Endothelial cell of umbilical vein (primary cell): ENCODE results near the gene RAB17. TPM values are rescaled to one million over a fixed set of nuclear protein-coding genes. Genes with fewer than 3 reads are reported as not detected.

Experiments used
- BruUV-seq: library from RNA; stranded (reverse); fragments of 400-500 nt; replicated peaks from 2 replicates; lab custom pipeline; 2021; lab: Mats Ljungman, UMichigan
- CTCF ChIA-PET: fragments of 300-600, 350-600 bp; sonication (Branson Sonifier 250); formaldehyde crosslinking; loops from one replicate; lab custom pipeline; 2021; ENCODE audit warnings: antibody characterized with exemption, inconsistent platforms; lab: Charles Lee
- POLR2A ChIA-PET: fragments of 300-600, 350-600 bp; sonication (Branson Sonifier 250); formaldehyde crosslinking; loops from one replicate; lab custom pipeline; 2021; ENCODE audit warnings: antibody characterized with exemption, inconsistent platforms; lab: Charles Lee
- DNase-seq: peaks from one replicate; pipeline ENCODE4 v3.0.0-alpha.2; 2011; ENCODE audit warnings: low read depth, low spot score
- FAIRE-seq: peaks from 2 replicates; lab custom pipeline; 2011; peaks lifted over from hg19 to GRCh38; lab: Jason Lieb, UNC
- H2AFZ ChIP-seq: 2 replicates; pipeline ENCODE4 v1.6.0; 2012; ENCODE audit warnings: low read depth, low read length, control low read depth, inconsistent platforms
- H3K27ac ChIP-seq: 2 replicates; pipeline ENCODE4 v1.5.1; 2011; ENCODE audit warnings: low read depth, mild to moderate bottlenecking, control low read depth, low read length, moderate library complexity; ENCODE audit not compliant: insufficient read depth
- H3K27me3 ChIP-seq, 2 experiments: 2 replicates each; pipeline versions ENCODE4 v1.6.0 to v1.6.1; 2011; ENCODE audit warnings: low read length in 2 of 2, mixed read lengths in 1 of 2; ENCODE audit not compliant: control insufficient read depth in 2 of 2, insufficient read depth in 2 of 2
- H3K36me3 ChIP-seq, 2 experiments: 2 replicates in 1 of 2; 3 replicates in 1 of 2; pipeline ENCODE4 v1.5.1; 2011; ENCODE audit warnings: low read length in 2 of 2, mild to moderate bottlenecking in 1 of 2, moderate library complexity in 1 of 2; ENCODE audit not compliant: control insufficient read depth in 2 of 2, insufficient read depth in 2 of 2; ENCODE audit errors: extremely low read depth in 1 of 2
- H3K4me1 ChIP-seq: 3 replicates; pipeline ENCODE4 v1.5.1; 2011; ENCODE audit warnings: mild to moderate bottlenecking, low read length; ENCODE audit not compliant: control insufficient read depth, insufficient read depth; ENCODE audit errors: extremely low read depth
- H3K4me2 ChIP-seq: 2 replicates; pipeline ENCODE4 v1.6.1; 2011; ENCODE audit warnings: low read length, control low read depth, mixed read lengths; ENCODE audit not compliant: insufficient read depth
- H3K4me3 ChIP-seq, 3 experiments: fragments of 200-600 bp in 1 of 3; sonication (generic), shearing (Covaris generic) in 1 of 3; replicated peaks in 1 of 3; 2 replicates each; pipeline ENCODE4 v1.5.1; 2011 to 2016; ENCODE audit warnings: control low read depth in 3 of 3, low read length in 3 of 3, mild to moderate bottlenecking in 2 of 3, inconsistent platforms in 1 of 3, low read depth in 1 of 3, moderate library complexity in 1 of 3; ENCODE audit not compliant: insufficient read depth in 1 of 3
- H3K79me2 ChIP-seq: 2 replicates; pipeline ENCODE4 v1.6.0; 2012; ENCODE audit warnings: low read length, inconsistent platforms; ENCODE audit not compliant: control insufficient read depth, insufficient read depth
- H3K9ac ChIP-seq: replicated peaks from 2 replicates; pipeline ENCODE3; 2011; ENCODE audit warnings: low read length, control low read depth; ENCODE audit not compliant: insufficient read depth; ENCODE audit errors: extremely low read depth
- H3K9me1 ChIP-seq: replicated peaks from 3 replicates; pipeline ENCODE4 v1.6.0; 2011; ENCODE audit warnings: mild to moderate bottlenecking, low read length; ENCODE audit not compliant: control insufficient read depth, insufficient read depth; ENCODE audit errors: extremely low read depth
- H3K9me3 ChIP-seq: replicated peaks from 2 replicates; pipeline ENCODE4 v1.5.1; 2012; ENCODE audit warnings: low read length, inconsistent platforms; ENCODE audit not compliant: control insufficient read depth, insufficient read depth
- H4K20me1 ChIP-seq: replicated peaks from 2 replicates; pipeline ENCODE3; 2011; ENCODE audit warnings: mild to moderate bottlenecking, low read length; ENCODE audit not compliant: control insufficient read depth, insufficient read depth; ENCODE audit errors: extremely low read depth
- FOS ChIP-seq: IDR thresholded peaks from 2 replicates; pipeline ENCODE4 v1.6.1; 2011; ENCODE audit warnings: mild to moderate bottlenecking, low read length, moderate library complexity, borderline replicate concordance; ENCODE audit not compliant: insufficient read depth
- JUN ChIP-seq: IDR thresholded peaks from 2 replicates; pipeline ENCODE4 v1.6.1; 2011; ENCODE audit warnings: borderline replicate concordance, low read depth; ENCODE audit not compliant: insufficient read length, insufficient read depth
- dilution Hi-C: fragments of 300-500 bp; cut with MboI; formaldehyde crosslinking; loops from one replicate; pipeline ENCODE4 v1.15.0; 2019; ENCODE audit warnings: low sequenced_read_pairs; ENCODE audit not compliant: extremely low pct_ligation_motif_present
- intact Hi-C: fragments of 100-400 bp; cut with micrococcal nuclease; formaldehyde crosslinking; loops from one replicate; pipeline ENCODE4 v1.10.0; 2022
- polyA plus RNA-seq, 4 experiments: library from polyadenylated mRNA; depleted of rRNA in 3 of 4; stranded (reverse) in 3 of 4; unstranded in 1 of 4; fragments of >200 nt; gene quantifications; 2 replicates each; pipeline versions ENCODE4 v1.2.1 to v1.2.3, GENCODE V29; 2011 to 2012; ENCODE audit warnings: missing spikeins in 1 of 4
- total RNA-seq: library from RNA; stranded (reverse); gene quantifications from 2 replicates; pipeline ENCODE4 v1.2.3, GENCODE V29; 2021

RAB17 gene
- total and polyA plus RNA-seq, 2 donors (not counting 3 experiments of a cell fraction or from before 2014, with no cell fraction given), result 0.41 to 0.77 TPM

- no peak overlapping the region for H3K4me2 ChIP-seq
- no peak for FAIRE-seq
Measured at GRCh38 chr2:237529452-237530402, 60.8 kb downstream of the RAB17 start.

GRCh38 chr2:237527766-237528165 lies 62.8 kb downstream of the RAB17 start:
- Histone ChIP-seq H3K9me1 (no peaks in the 10 kb centered on the region), H3K36me3 (no peaks in the 10 kb centered on the region), H4K20me1 (no peaks in the 10 kb centered on the region), H3K9me3 (no peaks in the 10 kb centered on the region), H2AFZ (no peak overlapping the region), H3K4me2 (no peak overlapping the region), H3K27me3 (no peaks in the 10 kb centered on the region), H3K79me2 (no peaks in the 10 kb centered on the region), H3K4me3 (no peak overlapping the region), H3K27ac (no peak overlapping the region), H3K9ac (no peak overlapping the region), H3K4me1 (peaks cover 2% of the 10 kb centered on the region)
- DNase-seq (no peak), FAIRE-seq (no peak)
- TF ChIP-seq JUN, result no peak
- intact Hi-C loops (loop anchor here (1.0 kb wide), 1 partner anchor 41 kb away; no protein-coding TSS in a partner anchor), dilution Hi-C loops (no loop called here)
- BruUV-seq, result no TSS peak
- POLR2A ChIA-PET, result no interaction called here
- CTCF ChIA-PET, result interaction anchor here (2.1 kb wide), 1 partner anchor 15 kb away, joined by 8 read pairs; no protein-coding TSS in a partner anchor

More at GRCh38 chr2:237529452-237530402, 60.8 kb downstream of the RAB17 start:
- Histone ChIP-seq H3K27me3 (no peaks in the 10 kb centered on the region), H3K27ac (no peak overlapping the region), H3K36me3 (no peaks in the 10 kb centered on the region), H3K4me1 (peaks cover 2% of the 10 kb centered on the region), H3K9me1 (no peaks in the 10 kb centered on the region), H3K9ac (no peak overlapping the region), H2AFZ (no peak overlapping the region), H3K79me2 (no peaks in the 10 kb centered on the region), H3K9me3 (no peaks in the 10 kb centered on the region), H3K4me3 (no peak overlapping the region), H4K20me1 (no peaks in the 10 kb centered on the region)
- DNase-seq, result no peak
- TF ChIP-seq FOS (no peak), JUN (no peak)
- POLR2A ChIA-PET, result no interaction called here
- CTCF ChIA-PET, result interaction anchor here (1.0 kb wide), 1 partner anchor 17 kb away, joined by 4 read pairs; no protein-coding TSS in a partner anchor
- intact Hi-C loops, result no loop called here
- no TSS peak for BruUV-seq
- dilution Hi-C loops, result no loop called here
